ENCODE results near the gene ALOX12B.
"Not testable (repeated sequence)": the region's sequence is repeated elsewhere in the genome, so short reads cannot be mapped to it uniquely, and the experiment has no call there.

Gene ALOX12B

GRCh38 chr17:8038954-8039610 lies 48.4 kb downstream of the ALOX12B start, which contains the start of gene ALOX15B:
TSS of gene ALOX15B (plus strand) at chr17:8039059. CDS start at chr17:8039156, 97 bp downstream.
- Mint-ChIP-seq H3K9me3 (peaks cover 6% of the 10 kb centered on the region), H3K27me3 (ENCODE audit: low read depth) (peaks cover 32% of the 10 kb centered on the region), H3K27ac (no peak within 1 kb of the TSS), H3K4me3 (no peak within 1 kb of the TSS), H3K36me3 (ENCODE audit: low read depth) (no peaks in the 10 kb centered on the region), H3K4me1 (ENCODE audit: low read depth) (no peaks in the 10 kb centered on the region)

- no peak overlapping the region for H3K4me3 Mint-ChIP-seq
- no peaks in the 10 kb centered on the region for H3K4me1 Mint-ChIP-seq (ENCODE audit: low read depth)
- H3K27me3 Mint-ChIP-seq (ENCODE audit: low read depth) = peaks cover 29% of the 10 kb centered on the region
- H3K9me3 Mint-ChIP-seq = peaks cover 2% of the 10 kb centered on the region
- H3K27ac Mint-ChIP-seq = no peak overlapping the region
- H3K36me3 Mint-ChIP-seq (ENCODE audit: low read depth) = no peaks in the 10 kb centered on the region
These were observed 55.1 kb downstream of the ALOX12B start for GRCh38 chr17:8032442-8032841.

GRCh38 chr17:8031950-8032349 lies 55.6 kb downstream of the ALOX12B start:
- no peaks in the 10 kb centered on the region for H3K36me3 Mint-ChIP-seq (ENCODE audit: low read depth)
- no peak overlapping the region for H3K4me3 Mint-ChIP-seq
- peaks cover 31% of the 10 kb centered on the region for H3K27me3 Mint-ChIP-seq (ENCODE audit: low read depth)
- H3K27ac Mint-ChIP-seq = no peak overlapping the region
- no peaks in the 10 kb centered on the region for H3K9me3 Mint-ChIP-seq
- H3K4me1 Mint-ChIP-seq (ENCODE audit: low read depth) = no peaks in the 10 kb centered on the region

GRCh38 chr17:8031261-8031661 lies 56.3 kb downstream of the ALOX12B start:
- Mint-ChIP-seq H3K27me3 (ENCODE audit: low read depth) (peaks cover 34% of the 10 kb centered on the region), H3K9me3 (no peaks in the 10 kb centered on the region), H3K4me1 (ENCODE audit: low read depth) (no peaks in the 10 kb centered on the region), H3K4me3 (no peak overlapping the region), H3K36me3 (ENCODE audit: low read depth) (no peaks in the 10 kb centered on the region), H3K27ac (no peak overlapping the region)

- Mint-ChIP-seq H3K4me3 (no peak overlapping the region), H3K9me3 (no peaks in the 10 kb centered on the region), H3K27ac (no peak overlapping the region), H3K4me1 (ENCODE audit: low read depth) (no peaks in the 10 kb centered on the region), H3K36me3 (ENCODE audit: low read depth) (no peaks in the 10 kb centered on the region), H3K27me3 (ENCODE audit: low read depth) (peaks cover 45% of the 10 kb centered on the region)
These were observed 58.4 kb downstream of the ALOX12B start for GRCh38 chr17:8029121-8029520.

GRCh38 chr17:8025176-8025911 lies 62.2 kb downstream of the ALOX12B start:
- Mint-ChIP-seq H3K27ac (no peak overlapping the region), H3K4me1 (ENCODE audit: low read depth) (no peaks in the 10 kb centered on the region), H3K36me3 (ENCODE audit: low read depth) (no peaks in the 10 kb centered on the region), H3K4me3 (no peak overlapping the region), H3K27me3 (ENCODE audit: low read depth) (peaks cover 34% of the 10 kb centered on the region), H3K9me3 (no peaks in the 10 kb centered on the region)

GRCh38 chr17:8024161-8024560 lies 63.4 kb downstream of the ALOX12B start:
- peaks cover 35% of the 10 kb centered on the region for H3K27me3 Mint-ChIP-seq (ENCODE audit: low read depth)
- H3K4me1 Mint-ChIP-seq (ENCODE audit: low read depth); H3K4me3 Mint-ChIP-seq; H3K9me3 Mint-ChIP-seq; H3K36me3 Mint-ChIP-seq (ENCODE audit: low read depth); H3K27ac Mint-ChIP-seq: not testable (repeated sequence)

Data from T-helper 1 cell treated with Interleukin-12 subunit alpha and Interleukin-12 subunit beta and Interleukin-4 antibody, amounts not matched to agents 30 μg/mL and 1 μg/mL, for 36 hours (primary cell).